GM13977 (cell line): Measurements from ENCODE around the gene PALMD.

Experiments
- DNase-seq: peaks from one replicate; pipeline ENCODE4 v3.0.0; 2012; ENCODE audit warnings: low spot score
- CTCF ChIP-seq: IDR thresholded peaks from 2 replicates; pipeline ENCODE4 v1.5.1; 2012; ENCODE audit warnings: mild to moderate bottlenecking, control low read depth; ENCODE audit not compliant: insufficient read depth; ENCODE audit errors: extremely low read depth, missing control alignments
- in situ Hi-C: fragments of 300-500 bp; cut with MboI; formaldehyde crosslinking; loops from one replicate; pipeline ENCODE4 v1.12.0; 2022; ENCODE audit warnings: low sequenced_read_pairs, low pct_unique_long_range_greater_than_20kb, mixed read lengths, inconsistent platforms; ENCODE audit not compliant: unreplicated experiment

PALMD gene

DNA sequence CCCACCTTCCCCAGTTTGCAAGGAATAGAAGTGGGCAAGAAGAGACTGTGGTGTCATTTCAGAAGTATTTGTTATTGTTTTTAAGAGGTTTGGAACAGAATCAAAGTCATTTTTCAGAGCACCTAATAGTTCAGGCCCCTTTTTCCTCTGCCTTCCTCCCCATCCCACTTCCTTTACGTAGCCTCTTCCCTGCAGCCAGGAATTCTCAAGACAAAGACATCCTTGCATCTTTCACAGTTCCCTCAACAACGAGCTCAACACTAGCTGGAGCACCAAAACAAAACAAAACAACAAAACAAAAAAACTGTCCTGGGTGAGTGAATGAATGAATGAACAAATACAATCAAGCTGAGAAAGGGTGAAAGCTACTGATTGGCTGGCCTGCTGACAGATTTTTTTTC lies 7.0 kb downstream of the PALMD start:
- DNase-seq = no peak
- in situ Hi-C loops = no loop called here
- TF ChIP-seq CTCF = no peak

DNA sequence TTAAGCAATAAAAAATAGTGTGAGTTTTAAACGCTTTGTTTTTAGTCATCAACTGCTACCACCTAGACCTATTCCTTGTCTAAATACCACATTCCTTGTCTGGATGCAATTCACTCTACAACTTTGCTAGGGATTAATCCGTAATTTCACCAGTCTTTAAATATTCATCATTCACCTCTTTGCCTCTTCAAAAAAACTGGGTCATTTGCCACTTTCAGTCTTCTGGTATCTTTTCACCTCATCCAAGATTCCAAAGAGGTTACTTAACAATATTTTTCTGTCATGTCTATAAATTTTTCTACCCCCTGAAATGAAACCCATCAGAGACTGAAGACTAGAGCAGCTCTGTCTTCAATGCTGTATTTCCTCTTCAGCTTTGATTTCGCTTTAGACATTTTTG lies 9.5 kb downstream of the PALMD start:
- TF ChIP-seq CTCF = no peak
- in situ Hi-C loops = no loop called here
- no peak for DNase-seq

GRCh38 chr1:99656701-99657100 lies 10.8 kb downstream of the PALMD start:
- in situ Hi-C loops = no loop called here
- no peak for DNase-seq

DNA sequence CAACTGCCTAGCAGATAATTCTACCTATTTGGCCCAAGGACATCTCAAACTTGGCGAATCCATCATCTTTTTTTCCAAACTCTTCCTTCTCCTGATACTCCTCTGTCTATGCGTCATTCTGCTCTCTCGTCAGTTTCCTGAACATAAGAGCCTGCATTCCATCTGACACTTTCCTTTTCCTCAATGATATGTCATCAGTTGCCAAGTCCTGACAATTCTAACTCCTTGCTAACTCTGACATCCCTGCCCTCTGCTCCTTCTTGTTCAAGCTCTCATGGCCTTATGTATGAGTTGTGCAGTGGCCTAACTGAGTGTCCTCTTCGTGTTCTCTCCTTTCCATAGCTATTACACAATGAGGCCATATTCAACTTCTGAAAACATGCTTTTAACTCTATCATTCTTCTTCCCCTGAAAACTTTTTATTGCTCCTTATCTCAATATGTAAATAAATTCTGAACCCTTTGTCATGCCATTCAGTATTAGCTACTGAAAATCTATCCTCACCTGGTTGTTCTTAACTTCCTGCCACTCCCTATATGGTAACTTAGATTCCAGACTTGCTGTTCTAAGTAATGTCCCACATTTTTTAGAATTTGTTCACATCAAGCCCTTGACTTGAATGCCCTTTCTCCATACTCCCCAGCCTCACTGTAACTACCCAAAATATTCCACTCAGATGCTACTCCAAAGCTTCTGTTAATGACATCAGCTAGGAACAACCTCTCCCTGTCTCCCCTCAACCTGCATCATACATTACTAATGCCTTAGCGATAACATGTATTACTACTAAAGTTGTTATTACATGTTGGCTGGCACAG lies 11.5 kb downstream of the PALMD start:
- in situ Hi-C loops = no loop called here
- DNase-seq = no peak
- no peak for TF ChIP-seq CTCF

More at GRCh38 chr1:99656701-99657100, 10.8 kb downstream of the PALMD start:
- TF ChIP-seq CTCF = no peak

DNA sequence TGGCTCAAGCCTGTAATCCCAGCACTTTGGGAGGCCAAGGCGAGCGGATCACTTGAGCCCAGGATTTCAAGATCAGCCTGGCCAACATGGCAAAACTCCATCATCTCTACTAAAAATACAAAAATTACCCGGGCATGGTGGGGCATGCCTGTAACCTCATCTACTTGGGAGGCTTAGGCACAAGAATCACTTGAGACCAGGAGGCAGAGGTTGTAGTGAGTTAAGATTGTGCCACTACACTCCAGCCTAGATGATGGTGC lies 12.0 kb downstream of the PALMD start:
- no peak for DNase-seq
- TF ChIP-seq CTCF = no peak
- in situ Hi-C loops = no loop called here

DNA sequence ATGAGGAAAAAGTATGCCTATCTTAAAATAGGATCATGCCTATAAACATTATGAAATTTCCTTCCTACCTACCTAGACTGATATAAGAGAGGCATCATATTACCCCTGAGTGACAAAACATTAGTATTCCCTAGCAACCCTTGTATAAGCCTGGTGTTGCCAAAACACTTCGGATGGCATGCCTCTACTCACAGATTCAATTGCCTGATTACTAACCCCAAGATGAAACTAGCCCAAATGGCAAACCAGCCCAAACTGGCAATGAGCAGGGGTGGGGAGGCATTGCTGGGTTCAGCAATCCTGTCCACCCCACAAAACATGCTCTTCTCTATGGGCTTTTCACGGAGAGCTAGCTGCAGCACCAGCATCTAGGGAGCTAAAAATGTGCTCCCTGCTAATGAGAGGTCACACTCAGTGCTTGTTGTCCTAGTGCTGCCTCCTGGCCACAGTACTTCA lies 13.9 kb downstream of the PALMD start:
- no peak for DNase-seq
- in situ Hi-C loops = no loop called here
- TF ChIP-seq CTCF = no peak

DNA sequence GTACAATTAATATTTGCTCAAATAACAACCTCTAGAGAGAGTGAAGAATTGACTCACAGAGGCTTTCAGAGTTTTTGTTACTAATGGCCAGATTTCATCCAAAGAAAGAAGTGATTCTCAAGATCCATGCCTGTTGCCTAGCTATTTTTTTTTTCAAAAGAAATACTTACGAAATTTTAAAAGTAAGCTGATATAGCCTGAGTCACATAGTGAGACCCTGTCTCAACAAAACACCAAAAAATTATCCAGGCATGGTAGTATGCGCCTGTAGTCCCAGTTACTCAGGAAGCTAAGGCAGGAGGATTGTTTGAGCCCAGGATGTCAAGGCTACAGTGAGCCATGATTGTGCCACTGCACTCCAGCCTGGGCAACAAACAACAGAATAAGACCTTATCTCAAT lies 14.6 kb downstream of the PALMD start:
- in situ Hi-C loops = no loop called here
- no peak for DNase-seq
- TF ChIP-seq CTCF = no peak
